Naive B cell (primary cell): Measurements from ENCODE around the gene UMODL1. TPM values are rescaled to one million over a fixed set of nuclear protein-coding genes. Genes with fewer than 3 reads are reported as not detected.
A peak's percentile ranks its signal among the peaks of the same experiment; 100 is the strongest.

ENCODE experiments used
- ATAC-seq, 2 donors: fragments of 150-1000 bp; cut with Tn5 transposase; 2 replicates each; pipeline ENCODE4 v1.10.0; 2021; ENCODE audit warnings: low read depth in 2 of 2, mild to moderate bottlenecking in 2 of 2, moderate library complexity in 2 of 2
- DNase-seq: peaks from one replicate; pipeline ENCODE4 v3.0.0; 2022
- H3K27ac Mint-ChIP-seq, 6 donors: one replicate each; pipeline ENCODE4 v1.8.0; 2020 to 2022; ENCODE audit warnings: mild to moderate bottlenecking in 6 of 6, mixed read lengths in 6 of 6, moderate library complexity in 5 of 6, inconsistent platforms in 2 of 6
- H3K27me3 Mint-ChIP-seq, 3 donors: one replicate each; pipeline ENCODE4 v1.8.0; 2021 to 2022; ENCODE audit warnings: mixed read lengths in 3 of 3, mild to moderate bottlenecking in 1 of 3
- H3K36me3 Mint-ChIP-seq, 2 donors: one replicate each; pipeline ENCODE4 v1.8.0; 2020 to 2022; ENCODE audit warnings: mixed read lengths in 2 of 2, inconsistent platforms in 1 of 2, mild to moderate bottlenecking in 1 of 2
- H3K4me1 Mint-ChIP-seq, 3 donors: one replicate each; pipeline ENCODE4 v1.8.0; 2020 to 2022; ENCODE audit warnings: mixed read lengths in 3 of 3, inconsistent platforms in 1 of 3, mild to moderate bottlenecking in 1 of 3, moderate library complexity in 1 of 3
- H3K4me3 Mint-ChIP-seq, 8 donors: one replicate each; pipeline ENCODE4 v1.8.0; 2020 to 2022; ENCODE audit warnings: mild to moderate bottlenecking in 8 of 8, mixed read lengths in 8 of 8, moderate library complexity in 8 of 8, inconsistent platforms in 2 of 8
- H3K9me3 Mint-ChIP-seq, 7 donors: one replicate each; pipeline ENCODE4 v1.8.0; 2020 to 2022; ENCODE audit warnings: mixed read lengths in 7 of 7, mild to moderate bottlenecking in 5 of 7, inconsistent platforms in 2 of 7, moderate library complexity in 1 of 7
- polyA plus RNA-seq, 6 donors: library from polyadenylated mRNA; unstranded; fragments of 300-500 nt; fragmentation: Illumina TruSeq; gene quantifications; one replicate each; pipeline ENCODE4 v1.2.3, GENCODE V29; 2021; ENCODE audit warnings: low read depth in 6 of 6

Gene UMODL1
- polyA plus RNA-seq, 6 donors from 2014 or later: 0.04 to 0.17 (median 0.11) TPM; not detected in 2

DNA sequence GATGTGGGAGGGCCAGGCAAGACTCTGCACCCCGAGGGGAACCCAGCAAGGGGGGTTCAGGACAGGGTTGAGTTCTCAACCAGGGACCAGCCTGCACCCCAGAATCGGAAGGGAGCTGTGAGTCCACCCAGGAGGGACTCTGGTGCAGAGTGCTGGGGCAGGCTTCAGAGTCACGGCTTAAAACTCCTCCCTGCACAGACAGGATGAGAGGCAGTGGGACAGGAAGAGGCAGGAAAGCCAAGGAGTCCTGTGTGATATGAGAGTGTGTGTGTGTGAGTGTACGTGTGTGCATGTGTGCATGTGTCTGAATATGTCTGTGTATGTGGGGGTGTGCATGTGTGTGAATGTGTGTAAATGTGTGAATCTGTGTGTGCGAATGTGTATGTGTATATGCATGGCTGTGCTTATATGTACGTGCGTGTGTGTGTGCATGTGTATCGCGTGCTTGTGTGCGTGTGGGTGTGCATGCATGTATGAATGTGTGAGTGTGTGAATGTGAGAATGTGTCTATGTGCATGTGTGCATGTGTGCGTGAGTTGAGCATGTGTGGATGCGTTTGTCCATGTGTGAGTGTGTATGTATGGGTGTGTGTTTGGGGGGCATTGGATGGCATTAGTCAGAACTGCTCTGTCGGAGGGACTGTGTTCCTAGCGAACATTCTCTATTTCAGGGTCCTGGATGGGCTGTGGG, 52.2 kb downstream of the UMODL1 start:
- Mint-ChIP-seq H3K4me3 (no peak overlapping the region), H3K36me3 (no peaks in the 10 kb centered on the region), H3K27me3 (peaks cover 53 to 70% (median 62%) of the 10 kb centered on the region in 3 donors)

DNA sequence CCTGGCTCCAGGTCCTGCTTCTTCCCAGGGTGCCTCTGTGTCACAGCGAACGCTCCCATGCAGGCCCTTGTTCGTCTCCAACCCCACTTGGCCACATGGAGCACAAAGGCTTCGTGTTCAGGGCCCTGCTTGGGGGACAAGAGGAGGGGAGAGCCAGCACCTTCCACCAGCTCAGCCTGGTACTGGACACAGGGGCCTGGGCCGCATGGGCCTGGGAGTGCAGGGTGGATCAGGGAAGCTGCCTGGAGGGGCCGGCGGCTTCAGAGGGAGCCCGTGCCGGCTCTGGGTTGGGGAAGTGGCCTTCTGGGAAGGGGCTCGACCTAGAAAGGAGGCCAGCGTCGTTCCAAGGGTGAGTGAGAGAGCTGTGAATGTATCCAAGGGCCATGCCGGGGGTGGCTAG, 53.0 kb downstream of the UMODL1 start:
- DNase-seq (no peak), ATAC-seq (no peak)
- Mint-ChIP-seq H3K4me1 (peaks cover 22 to 25% (median 22%) of the 10 kb centered on the region in 3 donors), H3K9me3 (no peaks in the 10 kb centered on the region), H3K27ac (no peak overlapping the region), H3K27me3 (peaks cover 47 to 63% (median 59%) of the 10 kb centered on the region in 3 donors), H3K36me3 (no peaks in the 10 kb centered on the region), H3K4me3 (no peak overlapping the region)

More for the DNA sequence above, 52.2 kb downstream of the UMODL1 start:
- Mint-ChIP-seq H3K4me1 (peaks cover 24 to 32% (median 29%) of the 10 kb centered on the region in 3 donors), H3K9me3 (no peaks in the 10 kb centered on the region), H3K27ac (no peak overlapping the region)
- ATAC-seq (no peak), DNase-seq (no peak)

DNA sequence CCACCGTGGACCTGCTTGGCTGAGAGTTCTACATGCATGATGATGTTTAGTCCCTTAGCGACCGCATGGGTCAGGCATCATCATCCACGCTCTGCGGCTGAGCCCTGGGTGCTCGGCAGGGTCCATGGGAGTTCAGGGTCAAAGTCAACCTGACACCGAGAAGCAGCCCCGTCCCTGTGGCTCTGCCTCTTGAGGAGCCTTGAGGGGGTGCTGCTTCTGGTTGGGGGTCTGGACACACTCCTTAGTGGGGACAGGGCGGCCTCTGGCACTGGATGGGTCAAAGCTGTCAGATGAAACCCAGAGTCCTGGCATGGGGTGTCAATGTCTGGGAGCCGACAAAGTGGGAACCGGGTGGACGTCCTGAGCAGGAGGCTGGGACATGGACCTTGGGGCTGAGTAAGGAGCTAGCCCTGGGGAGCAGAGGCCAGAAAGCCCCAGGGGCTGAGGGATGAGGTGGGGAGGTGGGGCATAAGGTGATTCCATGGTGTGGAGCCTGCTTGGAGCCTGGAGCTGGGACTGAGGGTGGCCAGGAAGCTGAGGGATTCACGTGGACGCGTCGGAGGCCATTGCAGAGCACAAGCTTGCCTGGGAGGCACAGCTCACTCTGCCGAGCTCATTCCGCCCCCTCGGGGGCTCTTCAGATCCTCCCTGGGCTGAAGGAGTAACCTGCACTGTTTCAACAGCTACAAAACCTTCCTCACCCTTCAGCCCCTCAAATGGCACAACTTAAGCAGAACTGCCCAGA, 53.9 kb downstream of the UMODL1 start:
- no peaks in the 10 kb centered on the region for H3K36me3 Mint-ChIP-seq
- ATAC-seq: no peak
- H3K27ac Mint-ChIP-seq: no peak overlapping the region
- no peak for DNase-seq
- peaks cover 16 to 17% (median 16%) of the 10 kb centered on the region in 3 donors for H3K4me1 Mint-ChIP-seq
- peak overlapping the region in 1 of 8 donors; percentile 47 for H3K4me3 Mint-ChIP-seq
- peaks cover 38 to 57% (median 50%) of the 10 kb centered on the region in 3 donors for H3K27me3 Mint-ChIP-seq
- no peaks in the 10 kb centered on the region for H3K9me3 Mint-ChIP-seq

DNA sequence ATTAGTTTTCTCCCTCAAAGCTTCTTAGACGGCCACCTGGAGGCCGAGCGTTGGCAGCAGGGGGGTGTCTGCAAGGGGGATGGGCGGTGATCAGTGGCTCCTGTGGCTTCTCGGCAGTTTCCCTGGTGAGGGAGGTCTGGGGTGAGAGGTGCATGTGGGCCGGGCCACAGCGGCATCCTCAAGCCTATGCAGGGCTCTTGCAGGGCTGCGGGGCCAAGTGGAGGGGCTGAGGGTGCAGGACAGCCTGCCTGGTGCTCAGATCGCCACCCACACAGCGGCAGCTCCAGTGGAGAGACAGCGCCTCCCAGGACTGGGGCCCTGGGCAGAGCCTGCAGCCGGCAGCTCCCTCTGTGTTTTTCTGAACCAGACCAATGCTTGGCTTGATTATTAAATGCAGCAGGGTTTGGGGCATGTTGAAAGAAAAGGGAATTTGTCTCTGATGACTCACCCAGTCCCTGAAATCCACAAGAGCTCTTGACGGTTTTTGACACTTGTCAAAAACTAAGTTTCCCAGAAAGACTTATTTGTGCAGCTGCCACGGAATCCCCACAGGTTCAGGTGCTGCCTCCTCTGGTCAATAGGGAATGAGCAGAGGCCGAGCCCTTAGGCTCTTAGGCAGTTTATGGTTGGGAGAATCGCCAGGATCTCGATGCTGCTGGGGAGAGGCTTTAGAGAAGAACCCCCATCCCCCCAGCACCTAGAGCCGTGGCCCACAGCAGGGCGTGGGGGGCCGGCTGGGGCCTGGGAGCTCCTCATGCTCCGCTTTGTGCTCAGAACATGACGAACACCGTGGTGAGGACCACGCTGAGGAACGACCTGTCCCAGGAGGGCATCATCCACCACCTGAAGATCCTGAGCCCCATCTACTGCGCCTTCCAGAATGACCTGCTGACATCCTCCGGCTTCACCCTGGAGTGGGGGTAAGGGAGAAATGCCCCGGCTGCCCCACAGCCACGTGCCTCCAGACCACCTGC, 54.7 kb downstream of the UMODL1 start:
- H3K4me3 Mint-ChIP-seq: no peak overlapping the region
- DNase-seq (no peak), ATAC-seq (no peak)
- H3K27me3 Mint-ChIP-seq: peaks cover 31 to 48% (median 44%) of the 10 kb centered on the region in 3 donors
- no peaks in the 10 kb centered on the region for H3K36me3 Mint-ChIP-seq
- H3K9me3 Mint-ChIP-seq: no peaks in the 10 kb centered on the region
- H3K4me1 Mint-ChIP-seq: peaks cover 8 to 12% (median 8%) of the 10 kb centered on the region in 3 donors
- H3K27ac Mint-ChIP-seq: no peak overlapping the region

DNA sequence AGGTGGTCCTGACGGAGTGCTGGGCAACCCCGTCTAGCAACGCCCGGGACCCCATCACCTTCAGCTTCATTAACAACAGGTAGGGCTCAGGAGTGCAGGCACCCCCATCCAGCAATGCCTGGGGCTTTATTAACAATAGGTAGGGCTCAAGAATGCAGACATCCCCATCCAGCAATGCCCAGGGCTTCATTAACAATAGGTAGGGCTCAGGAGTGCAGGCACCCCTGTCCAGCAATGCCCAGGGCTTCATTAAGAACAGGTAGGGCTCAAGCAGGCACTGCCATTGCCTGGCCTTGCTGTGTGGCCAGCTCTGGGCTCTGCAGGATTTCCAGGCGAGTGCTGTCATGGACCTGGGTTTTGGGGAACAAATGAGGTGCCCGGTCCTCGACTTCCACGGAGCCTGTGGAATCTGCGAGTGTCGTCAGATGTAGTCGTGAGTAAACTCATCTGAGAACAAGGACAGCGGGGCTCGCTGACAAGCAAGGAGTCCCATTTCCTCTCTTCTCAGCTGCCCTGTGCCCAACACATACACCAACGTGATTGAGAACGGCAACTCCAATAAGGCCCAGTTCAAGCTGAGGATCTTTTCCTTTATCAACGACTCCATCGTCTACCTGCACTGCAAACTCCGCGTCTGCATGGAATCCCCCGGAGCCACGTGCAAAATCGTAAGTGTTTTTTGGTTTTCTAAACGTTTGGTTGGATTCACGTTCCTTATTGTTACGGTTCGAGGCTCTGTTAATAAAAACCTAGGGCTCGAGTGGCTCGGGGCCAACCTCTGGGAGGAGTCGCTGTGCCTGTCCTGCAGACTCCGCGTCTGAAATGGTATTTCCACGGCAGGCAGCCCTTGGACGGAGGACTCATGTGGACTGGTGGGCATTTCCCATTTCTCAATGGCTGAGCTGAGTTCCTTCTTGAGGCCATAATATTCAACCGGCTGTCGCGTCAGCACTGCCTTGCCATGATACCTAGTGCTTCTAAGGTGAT, 56.3 kb downstream of the UMODL1 start:
- Mint-ChIP-seq H3K27me3 (peaks cover 15 to 33% (median 30%) of the 10 kb centered on the region in 3 donors), H3K36me3 (no peaks in the 10 kb centered on the region), H3K4me1 (peaks cover 0 to 4% (median 0%) of the 10 kb centered on the region in 3 donors), H3K27ac (peak overlapping the region in 1 of 6 donors; percentile 44), H3K4me3 (no peak overlapping the region), H3K9me3 (no peaks in the 10 kb centered on the region)
- ATAC-seq: no peak
- DNase-seq: no peak

DNA sequence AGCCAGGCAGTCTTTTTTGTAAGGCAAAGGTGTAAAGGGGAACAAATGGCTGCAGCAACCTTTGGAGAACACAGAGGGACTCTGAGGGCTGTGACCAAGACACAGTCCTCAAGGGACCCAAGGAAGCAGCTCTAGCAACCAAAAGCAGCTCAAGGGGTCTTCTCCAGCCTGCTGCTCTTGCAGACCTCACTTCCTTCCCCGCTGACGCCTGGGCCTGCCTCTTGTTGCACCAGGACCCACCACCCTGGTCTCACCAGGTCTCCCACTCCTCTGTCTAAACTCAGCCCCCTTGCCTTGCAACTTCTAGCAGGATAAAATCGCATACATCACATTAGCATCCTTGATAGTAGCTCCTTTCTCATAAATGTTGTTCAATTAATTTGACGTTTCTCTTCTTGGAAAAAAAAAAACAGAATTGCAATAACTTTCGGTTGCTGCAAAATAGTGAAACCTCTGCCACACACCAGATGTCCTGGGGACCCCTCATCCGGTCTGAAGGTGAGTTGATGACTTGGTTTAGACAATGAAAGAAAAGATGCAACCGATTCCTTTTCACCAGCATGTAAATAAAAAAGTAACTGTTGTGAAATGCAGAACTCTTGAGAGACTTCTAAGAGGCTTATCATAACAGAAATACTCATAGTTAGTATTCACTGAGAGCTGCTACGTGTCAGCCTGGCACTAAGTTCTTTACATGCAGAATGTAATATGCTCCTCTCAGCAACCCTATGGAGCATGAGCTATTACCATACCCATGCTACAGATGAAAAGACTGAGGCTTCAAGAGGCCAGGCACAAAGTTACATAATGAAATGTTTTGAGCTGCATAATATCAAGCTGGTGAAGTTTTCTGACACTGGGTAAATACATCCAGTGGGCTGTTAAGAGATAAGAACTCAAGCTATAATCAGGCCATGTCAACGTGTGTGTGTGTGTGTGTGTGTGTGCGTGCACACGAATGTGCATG, 58.5 kb downstream of the UMODL1 start:
- Mint-ChIP-seq H3K4me1 (no peaks in the 10 kb centered on the region), H3K27me3 (peaks cover 4 to 12% (median 11%) of the 10 kb centered on the region in 3 donors), H3K27ac (peak overlapping the region in 1 of 6 donors; percentile 7), H3K36me3 (no peaks in the 10 kb centered on the region), H3K9me3 (no peaks in the 10 kb centered on the region), H3K4me3 (peak overlapping the region in 1 of 8 donors; percentile 17)
- ATAC-seq (no peak), DNase-seq (no peak)

DNA sequence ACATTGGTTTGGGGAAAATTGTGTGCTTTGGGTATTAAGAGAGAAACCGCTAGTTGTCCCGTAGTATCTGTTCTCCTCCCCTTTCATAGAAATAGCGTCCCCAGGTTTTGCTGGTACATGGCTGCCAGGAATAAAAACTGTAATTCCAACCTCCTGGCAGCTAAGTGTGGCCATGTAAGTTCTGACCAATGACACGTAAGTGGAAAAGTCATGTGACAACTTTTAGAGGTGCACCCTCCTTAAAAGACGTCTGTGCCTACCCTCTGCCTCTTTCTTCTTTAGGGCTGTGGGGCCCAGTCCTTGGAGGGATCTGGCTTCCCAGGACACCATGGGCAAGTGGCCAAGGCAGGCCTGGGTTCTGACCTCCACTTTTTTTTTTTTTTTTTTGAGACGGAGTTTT, 59.3 kb downstream of the UMODL1 start:
- Mint-ChIP-seq H3K36me3 (no peaks in the 10 kb centered on the region), H3K27me3 (peaks cover 4 to 10% (median 9%) of the 10 kb centered on the region in 3 donors), H3K9me3 (no peaks in the 10 kb centered on the region), H3K4me1 (no peaks in the 10 kb centered on the region), H3K4me3 (no peak overlapping the region), H3K27ac (no peak overlapping the region)
- ATAC-seq (no peak), DNase-seq (no peak)

DNA sequence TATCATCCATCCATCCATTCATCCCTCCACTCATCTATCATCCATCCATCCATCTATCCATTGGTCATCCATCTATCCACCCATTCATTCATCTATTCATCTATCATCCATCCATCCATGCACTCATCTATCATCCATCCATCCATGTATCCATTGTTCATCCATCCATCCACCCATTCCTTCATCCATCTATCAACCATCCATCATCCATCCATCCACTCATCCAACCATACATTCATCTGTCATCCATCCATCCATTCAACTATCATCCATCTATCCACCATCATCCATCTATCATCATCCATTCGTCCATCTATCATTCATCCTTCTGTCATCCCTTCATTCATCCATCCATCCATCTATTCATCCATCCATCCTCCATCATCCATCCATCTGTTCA, 61.1 kb downstream of the UMODL1 start:
- Mint-ChIP-seq H3K4me3 (no peak overlapping the region), H3K27me3 (no peaks in the 10 kb centered on the region), H3K36me3 (no peaks in the 10 kb centered on the region), H3K4me1 (no peaks in the 10 kb centered on the region), H3K27ac (no peak overlapping the region), H3K9me3 (no peaks in the 10 kb centered on the region)
- DNase-seq: no peak
- no peak for ATAC-seq

DNA sequence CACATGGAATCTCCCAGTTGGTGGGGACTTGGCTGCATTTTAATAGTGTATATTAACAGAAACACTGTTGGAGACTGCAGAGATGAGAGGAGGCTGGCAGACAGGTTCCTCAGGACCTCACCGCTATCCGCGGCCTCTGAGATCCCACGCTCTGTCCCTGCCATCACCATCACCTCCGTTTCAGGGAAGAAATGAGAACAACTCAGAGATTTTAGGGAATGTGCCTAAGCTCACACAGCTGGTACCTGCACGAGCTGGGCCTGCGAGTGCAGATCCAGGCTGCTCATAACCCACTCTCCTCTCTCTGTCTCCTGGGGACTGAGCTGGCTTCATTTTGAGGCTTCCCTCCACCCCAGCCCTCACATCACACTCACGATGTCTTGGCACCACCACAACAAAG, 62.0 kb downstream of the UMODL1 start:
- no peaks in the 10 kb centered on the region for H3K27me3 Mint-ChIP-seq
- ATAC-seq: no peak
- peak overlapping the region in 2 of 6 donors; percentile 58 to 66 for H3K27ac Mint-ChIP-seq
- no peaks in the 10 kb centered on the region for H3K9me3 Mint-ChIP-seq
- no peaks in the 10 kb centered on the region for H3K36me3 Mint-ChIP-seq
- H3K4me3 Mint-ChIP-seq: no peak overlapping the region
- H3K4me1 Mint-ChIP-seq: no peaks in the 10 kb centered on the region
- DNase-seq: no peak

DNA sequence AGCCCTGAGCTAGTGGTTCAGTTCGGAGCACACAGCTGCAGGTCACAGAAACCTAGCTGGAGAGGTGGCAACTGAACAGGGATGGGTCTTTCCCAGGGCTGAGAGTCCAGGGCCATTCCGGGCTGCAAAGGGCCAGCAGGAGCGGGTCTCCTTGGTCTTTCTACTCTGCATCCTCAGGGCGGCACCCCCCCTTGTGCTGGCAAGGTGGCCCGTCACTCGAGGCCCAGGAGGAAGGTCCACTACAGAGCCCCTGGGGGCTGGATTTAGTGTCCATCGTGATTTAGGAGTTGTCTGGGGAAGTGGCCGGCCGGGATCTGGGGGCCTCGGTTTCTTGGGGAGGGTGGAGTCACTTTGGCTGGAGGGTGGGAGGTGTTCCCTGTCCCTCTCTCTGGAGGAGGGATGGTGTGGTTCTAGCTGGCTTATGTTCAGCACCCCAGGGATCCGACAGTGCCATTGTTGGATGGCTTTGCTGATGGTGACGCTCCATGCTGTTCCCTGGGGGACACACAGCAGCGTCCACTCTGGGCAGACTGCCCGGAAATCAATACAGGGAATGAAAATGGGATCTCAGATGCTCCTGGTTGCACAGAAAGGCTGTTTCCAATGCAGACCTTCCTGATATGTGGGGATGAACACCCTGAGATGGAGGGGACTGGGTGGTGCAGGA, 64.4 kb downstream of the UMODL1 start:
- Mint-ChIP-seq H3K9me3 (no peaks in the 10 kb centered on the region), H3K36me3 (no peaks in the 10 kb centered on the region), H3K4me1 (peaks cover 0 to 6% (median 5%) of the 10 kb centered on the region in 3 donors), H3K27ac (no peak overlapping the region), H3K4me3 (no peak overlapping the region), H3K27me3 (no peaks in the 10 kb centered on the region)
- ATAC-seq (no peak), DNase-seq (no peak)
